Peyer's patch (tissue), 4 donors: ENCODE results near the gene DPEP2NB.

Source experiments
- CTCF ChIP-seq, 6 experiments: fragments of 450-650 bp in 4 of 6; fragments of 200-600 bp in 2 of 6; sonication (generic) in 1 of 6; IDR thresholded peaks; one replicate each; pipeline ENCODE4 v1.5.1; 2017 to 2019; ENCODE audit warnings: antibody characterized with exemption in 6 of 6, mild to moderate bottlenecking in 3 of 6, moderate library complexity in 1 of 6
- POLR2A ChIP-seq, 2 donors: fragments of 450-650 bp; IDR thresholded peaks; one replicate each; pipeline ENCODE4 v1.5.1; 2017; ENCODE audit warnings: antibody characterized with exemption in 2 of 2, mild to moderate bottlenecking in 2 of 2, moderate library complexity in 2 of 2

GRCh38 chr16:67990018-67990386 is 25.7 kb downstream of the DPEP2NB start:
- TF ChIP-seq CTCF (IDR thresholded peaks at IDR 0.05) (no peak), POLR2A (IDR thresholded peaks at IDR 0.05) (no peak)
